Skeletal muscle satellite cell (primary cell): ENCODE measurements around the gene GOLT1B.

Experiments used
- H3K27me3 ChIP-seq: 2 replicates; pipeline ENCODE4 v1.7.0; 2013; ENCODE audit warnings: low read length; ENCODE audit not compliant: control insufficient read depth, insufficient read depth
- H3K36me3 ChIP-seq: 2 replicates; pipeline ENCODE4 v1.7.0; 2013; ENCODE audit warnings: mild to moderate bottlenecking, control low read depth, low read length; ENCODE audit not compliant: insufficient read depth
- H3K4me1 ChIP-seq: 2 replicates; pipeline ENCODE4 v1.7.0; 2013; ENCODE audit warnings: low read length; ENCODE audit not compliant: control insufficient read depth, insufficient read depth
- H3K4me2 ChIP-seq: 2 replicates; pipeline ENCODE4 v1.7.0; 2013; ENCODE audit warnings: mild to moderate bottlenecking, low read length
- H3K4me3 ChIP-seq: 2 replicates; pipeline ENCODE4 v1.7.0; 2013; ENCODE audit warnings: low read length
- H3K9ac ChIP-seq: 2 replicates; pipeline ENCODE4 v1.7.0; 2013; ENCODE audit warnings: mild to moderate bottlenecking, low read depth, low read length, moderate library complexity
- H3K9me3 ChIP-seq: replicated peaks from 2 replicates; pipeline ENCODE4 v1.7.0; 2013; ENCODE audit warnings: mild to moderate bottlenecking, control low read depth, low read length

GOLT1B gene

GRCh38 chr12:21485998-21486397 is 15.6 kb upstream of the GOLT1B start:
- Histone ChIP-seq H3K36me3 (peaks cover 55% of the 10 kb centered on the region), H3K9me3 (no peaks in the 10 kb centered on the region), H3K9ac (no peak overlapping the region), H3K4me3 (no peak overlapping the region), H3K27me3 (no peaks in the 10 kb centered on the region), H3K4me1 (no peaks in the 10 kb centered on the region), H3K4me2 (no peak overlapping the region)

- Histone ChIP-seq H3K9me3 (no peaks in the 10 kb centered on the region), H3K4me1 (peaks cover 28% of the 10 kb centered on the region), H3K36me3 (peaks cover 40% of the 10 kb centered on the region), H3K27me3 (no peaks in the 10 kb centered on the region), H3K4me3 (peak overlapping the region; percentile 88), H3K4me2 (peak overlapping the region; percentile 86), H3K9ac (peak overlapping the region; percentile 100)
Observed at GRCh38 chr12:21499765-21500164, 1.8 kb upstream of the GOLT1B start.

- Histone ChIP-seq H3K4me3 (peak overlapping the region; percentile 88), H3K36me3 (peaks cover 32% of the 10 kb centered on the region), H3K27me3 (no peaks in the 10 kb centered on the region), H3K4me1 (peaks cover 28% of the 10 kb centered on the region), H3K9ac (peak overlapping the region; percentile 100), H3K9me3 (no peaks in the 10 kb centered on the region), H3K4me2 (peak overlapping the region; percentile 86)
Observed at GRCh38 chr12:21500786-21501257, 767 bp upstream of the GOLT1B start.

- no peaks in the 10 kb centered on the region for H3K27me3 ChIP-seq
- H3K36me3 ChIP-seq: peaks cover 19% of the 10 kb centered on the region
- H3K4me1 ChIP-seq: peaks cover 28% of the 10 kb centered on the region
- H3K9me3 ChIP-seq: no peaks in the 10 kb centered on the region
- peak overlapping the region; percentile 88 for H3K4me3 ChIP-seq
- H3K9ac ChIP-seq: peak overlapping the region; percentile 100
- H3K4me2 ChIP-seq: peak overlapping the region; percentile 86
Observed at GRCh38 chr12:21502164-21502496, 541 bp downstream of the GOLT1B start.

- peak overlapping the region; percentile 88 for H3K4me3 ChIP-seq
Observed at GRCh38 chr12:21502872-21503271, 1.3 kb downstream of the GOLT1B start.

GRCh38 chr12:21505888-21506287 is 4.3 kb downstream of the GOLT1B start:
- Histone ChIP-seq H3K4me2 (no peak overlapping the region), H3K9ac (no peak overlapping the region), H3K36me3 (peaks cover 18% of the 10 kb centered on the region), H3K4me1 (peaks cover 17% of the 10 kb centered on the region), H3K27me3 (no peaks in the 10 kb centered on the region), H3K4me3 (no peak overlapping the region), H3K9me3 (no peaks in the 10 kb centered on the region)

More at GRCh38 chr12:21502872-21503271, 1.3 kb downstream of the GOLT1B start:
- no peaks in the 10 kb centered on the region for H3K27me3 ChIP-seq
- H3K4me2 ChIP-seq: peak overlapping the region; percentile 86
- peak overlapping the region; percentile 100 for H3K9ac ChIP-seq
- no peaks in the 10 kb centered on the region for H3K9me3 ChIP-seq
- H3K4me1 ChIP-seq: peaks cover 28% of the 10 kb centered on the region
- H3K36me3 ChIP-seq: peaks cover 15% of the 10 kb centered on the region

- Histone ChIP-seq H3K4me1 (peaks cover 13% of the 10 kb centered on the region), H3K36me3 (peaks cover 28% of the 10 kb centered on the region), H3K9ac (no peak overlapping the region), H3K9me3 (no peaks in the 10 kb centered on the region), H3K27me3 (no peaks in the 10 kb centered on the region), H3K4me3 (no peak overlapping the region), H3K4me2 (no peak overlapping the region)
Observed at GRCh38 chr12:21507849-21508248, 6.3 kb downstream of the GOLT1B start.

- Histone ChIP-seq H3K4me3 (no peak overlapping the region), H3K9ac (no peak overlapping the region), H3K36me3 (peaks cover 46% of the 10 kb centered on the region)
Observed at GRCh38 chr12:21509768-21510167, 8.2 kb downstream of the GOLT1B start.

GRCh38 chr12:21516281-21516680 is 14.7 kb downstream of the GOLT1B start:
- no peak overlapping the region for H3K4me3 ChIP-seq
- H3K27me3 ChIP-seq: no peaks in the 10 kb centered on the region
- H3K36me3 ChIP-seq: peaks cover 58% of the 10 kb centered on the region
- no peaks in the 10 kb centered on the region for H3K4me1 ChIP-seq
- no peak overlapping the region for H3K4me2 ChIP-seq
- H3K9me3 ChIP-seq: no peaks in the 10 kb centered on the region
- no peak overlapping the region for H3K9ac ChIP-seq

More at GRCh38 chr12:21509768-21510167, 8.2 kb downstream of the GOLT1B start:
- Histone ChIP-seq H3K27me3 (no peaks in the 10 kb centered on the region), H3K4me1 (no peaks in the 10 kb centered on the region), H3K4me2 (no peak overlapping the region), H3K9me3 (no peaks in the 10 kb centered on the region)

- H3K4me1 ChIP-seq: no peaks in the 10 kb centered on the region
- no peak overlapping the region for H3K9ac ChIP-seq
- no peaks in the 10 kb centered on the region for H3K27me3 ChIP-seq
- H3K36me3 ChIP-seq: peaks cover 43% of the 10 kb centered on the region
- H3K4me3 ChIP-seq: no peak overlapping the region
- H3K9me3 ChIP-seq: no peaks in the 10 kb centered on the region
- no peak overlapping the region for H3K4me2 ChIP-seq
Observed at GRCh38 chr12:21518451-21518850, 16.9 kb downstream of the GOLT1B start.

GRCh38 chr12:21521541-21521940 is 20.0 kb downstream of the GOLT1B start:
- Histone ChIP-seq H3K36me3 (peaks cover 19% of the 10 kb centered on the region), H3K4me3 (no peak overlapping the region), H3K4me2 (no peak overlapping the region), H3K9me3 (no peaks in the 10 kb centered on the region), H3K27me3 (no peaks in the 10 kb centered on the region), H3K9ac (no peak overlapping the region), H3K4me1 (peaks cover 7% of the 10 kb centered on the region)

- Histone ChIP-seq H3K36me3 (peaks cover 6% of the 10 kb centered on the region), H3K27me3 (no peaks in the 10 kb centered on the region), H3K9ac (no peak overlapping the region), H3K9me3 (no peaks in the 10 kb centered on the region), H3K4me2 (no peak overlapping the region), H3K4me1 (peaks cover 8% of the 10 kb centered on the region), H3K4me3 (no peak overlapping the region)
Observed at GRCh38 chr12:21523148-21523547, 21.6 kb downstream of the GOLT1B start.
